CD4-positive, alpha-beta T cell (primary cell): ENCODE data around the gene BRF1. TPM values are rescaled to one million over a fixed set of nuclear protein-coding genes. Genes with fewer than 3 reads are reported as not detected.

Source experiments
- ATAC-seq: fragments of 200-7000 bp; cut with Tn5 transposase; one replicate; pipeline ENCODE4 v1.10.0; 2022; ENCODE audit warnings: mild to moderate bottlenecking; ENCODE audit not compliant: poor library complexity
- CTCF ChIA-PET: fragments of 350-600 bp; sonication (Branson Sonifier 250); formaldehyde crosslinking; loops from one replicate; lab custom pipeline; 2021; ENCODE audit warnings: antibody characterized with exemption, inconsistent platforms; lab: Charles Lee
- POLR2A ChIA-PET: fragments of 350-600 bp; sonication (Branson Sonifier 250); formaldehyde crosslinking; loops from one replicate; lab custom pipeline; 2021; ENCODE audit warnings: antibody characterized with exemption, inconsistent platforms; lab: Charles Lee
- DNase-seq, 14 experiments: peaks; one replicate each; pipeline ENCODE4 v3.0.0-alpha.2; 2013 to 2020; ENCODE audit warnings: mixed read lengths in 2 of 14
- H3K27ac ChIP-seq, 2 donors: one replicate each; pipeline versions ENCODE4 v1.5.1 to v1.7.0; 2013; ENCODE audit warnings: low read length in 2 of 2, low read depth in 1 of 2, mild to moderate bottlenecking in 1 of 2
- H3K27me3 ChIP-seq, 2 experiments: 1 replicate in 1 of 2; 2 replicates in 1 of 2; pipeline versions ENCODE4 v1.6.1 to v1.7.0; 2013; ENCODE audit warnings: low read length in 2 of 2, control low read depth in 1 of 2, mild to moderate bottlenecking in 1 of 2, moderate library complexity in 1 of 2; ENCODE audit not compliant: insufficient read depth in 2 of 2, control insufficient read depth in 1 of 2
- H3K36me3 ChIP-seq: one replicate; pipeline ENCODE4 v1.6.1; 2013; ENCODE audit warnings: low read length, control low read depth; ENCODE audit not compliant: insufficient read depth
- H3K4me1 ChIP-seq: one replicate; pipeline ENCODE4 v1.6.1; 2013; ENCODE audit warnings: low read length, control low read depth; ENCODE audit not compliant: insufficient read depth
- H3K4me3 ChIP-seq: one replicate; pipeline ENCODE4 v1.5.1; 2013; ENCODE audit warnings: mild to moderate bottlenecking, low read length, moderate library complexity
- H3K9me3 ChIP-seq, 2 experiments: 1 replicate in 1 of 2; 2 replicates in 1 of 2; pipeline versions ENCODE4 v1.6.1 to v1.7.0; 2013; ENCODE audit warnings: low read length in 2 of 2, mild to moderate bottlenecking in 2 of 2, control low read depth in 1 of 2, moderate library complexity in 1 of 2; ENCODE audit not compliant: control insufficient read depth in 1 of 2, insufficient read depth in 1 of 2
- H3K27ac Mint-ChIP-seq: one replicate; pipeline ENCODE4 v1.8.0; 2020; ENCODE audit warnings: mixed read lengths
- H3K27me3 Mint-ChIP-seq: one replicate; pipeline ENCODE4 v1.8.0; 2021; ENCODE audit warnings: mixed read lengths
- H3K36me3 Mint-ChIP-seq: one replicate; pipeline ENCODE4 v1.8.0; 2021; ENCODE audit warnings: low read depth, mixed read lengths
- H3K4me1 Mint-ChIP-seq: one replicate; pipeline ENCODE4 v1.8.0; 2021; ENCODE audit warnings: low read depth, mixed read lengths
- H3K4me3 Mint-ChIP-seq: one replicate; pipeline ENCODE4 v1.8.0; 2020; ENCODE audit warnings: mild to moderate bottlenecking, mixed read lengths
- H3K9me3 Mint-ChIP-seq: one replicate; pipeline ENCODE4 v1.8.0; 2020; ENCODE audit warnings: mixed read lengths
- intact Hi-C, 2 experiments: fragments of 100-400 bp; cut with DNase I in 1 of 2; cut with micrococcal nuclease in 1 of 2; formaldehyde crosslinking; loops; one replicate each; pipeline versions ENCODE4 v1.15.1 to v1.9.0; 2023 to 2025; cut with DNase I, micrococcal nuclease
- total RNA-seq, 174 experiments: library from RNA in 2 of 174; stranded (reverse) in 2 of 174; gene quantifications; one replicate each; pipeline ENCODE4 v1.2.3 and lab custom pipeline; 2021 to 2026
- TF ChIP-seq, protein P1 (sequence below): fragments of 200-600 bp; IDR thresholded peaks from one replicate; pipeline ENCODE4 v1.8.0; 2022; ENCODE audit warnings: antibody characterized with exemption, mild to moderate bottlenecking

The BRF1 gene
- total RNA-seq, 2 experiments from 2014 or later, result 77.4 to 77.7 TPM

- POLR2A ChIA-PET, result interaction anchor here (0.8 to 5.3 kb wide), 12 partner anchors 10 to 175 kb away, joined by 3 to 95 read pairs (median 6); partner anchors contain the start of genes BRF1, BTBD6, NUDT14 and TEDC1
- Mint-ChIP-seq H3K9me3 (no peaks in the 10 kb centered on the region), H3K4me3 (peak overlapping the region; percentile 95), H3K36me3 (peaks cover 5% of the 10 kb centered on the region), H3K27me3 (no peaks in the 10 kb centered on the region), H3K4me1 (peaks cover 22% of the 10 kb centered on the region), H3K27ac (peak overlapping the region; percentile 88)
- CTCF ChIA-PET, result interaction anchor here (1.2 to 1.6 kb wide), 3 partner anchors 13 to 175 kb away, joined by 3 to 6 read pairs (median 4); partner anchors contain the start of gene BTBD6
- H3K9me3 ChIP-seq, result no peaks in the 10 kb centered on the region
- no peak overlapping the region for H3K27ac ChIP-seq
- no peaks in the 10 kb centered on the region for H3K27me3 ChIP-seq
- H3K4me1 ChIP-seq, result peaks cover 27% of the 10 kb centered on the region
- H3K4me3 ChIP-seq, result peak overlapping the region; percentile 61
- no peaks in the 10 kb centered on the region for H3K36me3 ChIP-seq
- DNase-seq (peak; percentile 33 to 84 (median 58)), ATAC-seq (peak; percentile 63)
- intact Hi-C loops, result loop anchor here (1.0 to 2.0 kb wide), 2 partner anchors 14 to 176 kb away; partner anchors contain the start of genes BRF1 (in 1 of the 2) and TEDC1 (in 1 of the 2)
- TF ChIP-seq, protein P1, sequence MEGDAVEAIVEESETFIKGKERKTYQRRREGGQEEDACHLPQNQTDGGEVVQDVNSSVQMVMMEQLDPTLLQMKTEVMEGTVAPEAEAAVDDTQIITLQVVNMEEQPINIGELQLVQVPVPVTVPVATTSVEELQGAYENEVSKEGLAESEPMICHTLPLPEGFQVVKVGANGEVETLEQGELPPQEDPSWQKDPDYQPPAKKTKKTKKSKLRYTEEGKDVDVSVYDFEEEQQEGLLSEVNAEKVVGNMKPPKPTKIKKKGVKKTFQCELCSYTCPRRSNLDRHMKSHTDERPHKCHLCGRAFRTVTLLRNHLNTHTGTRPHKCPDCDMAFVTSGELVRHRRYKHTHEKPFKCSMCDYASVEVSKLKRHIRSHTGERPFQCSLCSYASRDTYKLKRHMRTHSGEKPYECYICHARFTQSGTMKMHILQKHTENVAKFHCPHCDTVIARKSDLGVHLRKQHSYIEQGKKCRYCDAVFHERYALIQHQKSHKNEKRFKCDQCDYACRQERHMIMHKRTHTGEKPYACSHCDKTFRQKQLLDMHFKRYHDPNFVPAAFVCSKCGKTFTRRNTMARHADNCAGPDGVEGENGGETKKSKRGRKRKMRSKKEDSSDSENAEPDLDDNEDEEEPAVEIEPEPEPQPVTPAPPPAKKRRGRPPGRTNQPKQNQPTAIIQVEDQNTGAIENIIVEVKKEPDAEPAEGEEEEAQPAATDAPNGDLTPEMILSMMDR, result no peak
Observed at GRCh38 chr14:105315211-105315721, 14.5 kb upstream of the BRF1 start.

GRCh38 chr14:105314287-105315200 lies 13.7 kb upstream of the BRF1 start, which contains the start of gene PACS2:
Gene PACS2 (plus strand): TSS chr14:105314748. CDS start chr14:105314919, 171 bp downstream.
- peaks cover 5% of the 10 kb centered on the region for H3K36me3 Mint-ChIP-seq
- peak within 1 kb of the TSS; percentile 88 for H3K27ac Mint-ChIP-seq
- ATAC-seq (peak; percentile 69), DNase-seq (peak; percentile 43 to 97 (median 77))
- Histone ChIP-seq H3K4me3 (peak within 1 kb of the TSS; percentile 61), H3K27me3 (no peaks in the 10 kb centered on the region), H3K9me3 (no peaks in the 10 kb centered on the region), H3K4me1 (peaks cover 27% of the 10 kb centered on the region), H3K36me3 (no peaks in the 10 kb centered on the region), H3K27ac (peak within 1 kb of the TSS in 1 of 2 donors; percentile 31)
- intact Hi-C loops, result loop anchor here (1.0 to 5.0 kb wide), 4 partner anchors 13 to 292 kb away; partner anchors contain the start of genes BRF1 (in 2 of the 2), CDCA4 (in 1 of the 2), TEDC1 (in 1 of the 2) and TMEM121 (in 1 of the 2)
- H3K27me3 Mint-ChIP-seq, result no peaks in the 10 kb centered on the region
- ChIA-PET CTCF (interaction anchor here (1.2 to 2.1 kb wide), 5 partner anchors 12 to 176 kb away, joined by 3 to 6 read pairs (median 5); partner anchors contain the start of genes BRF1 and BTBD6), POLR2A (interaction anchor here (1.0 to 5.3 kb wide), 19 partner anchors 9 to 562 kb away, joined by 3 to 95 read pairs (median 5); partner anchors contain the start of genes BRF1, BTBD6, CDCA4 and CLBA1)
- TF ChIP-seq, protein P1, result no peak
- peaks cover 22% of the 10 kb centered on the region for H3K4me1 Mint-ChIP-seq
- H3K4me3 Mint-ChIP-seq, result peak within 1 kb of the TSS; percentile 95
- no peaks in the 10 kb centered on the region for H3K9me3 Mint-ChIP-seq
